PC-9 (cell line): ENCODE data around the gene USP12. TPM values are rescaled to one million over a fixed set of nuclear protein-coding genes. Genes with fewer than 3 reads are reported as not detected.

ENCODE experiments used
- BruUV-seq: library from RNA; stranded (reverse); fragments of 400-500 nt; replicated peaks from 2 replicates; lab custom pipeline; 2021; lab: Mats Ljungman, UMichigan
- CTCF ChIA-PET: fragments of 300-600 bp; sonication (Branson Sonifier 250); formaldehyde crosslinking; loops from one replicate; lab custom pipeline; 2022; ENCODE audit warnings: antibody characterized with exemption; lab: Charles Lee
- POLR2A ChIA-PET: fragments of 300-600 bp; sonication (Branson Sonifier 250); formaldehyde crosslinking; loops from one replicate; lab custom pipeline; 2022; ENCODE audit warnings: antibody characterized with exemption; ENCODE audit not compliant: unreplicated experiment; lab: Charles Lee
- DNase-seq, 2 experiments: peaks; one replicate each; pipeline versions ENCODE4 v3.0.0 to v3.0.0-alpha.2; 2015 to 2022; ENCODE audit warnings: mixed read lengths in 1 of 2
- H2AFZ ChIP-seq: fragments of 200-600 bp; sonication (generic); 2 replicates; pipeline ENCODE4 v1.8.1; 2017; ENCODE audit warnings: antibody characterized with exemption
- H3F3A ChIP-seq: fragments of 200-600 bp; sonication (generic); 2 replicates; pipeline ENCODE4 v1.8.1; 2017; ENCODE audit warnings: antibody characterized with exemption, mild to moderate bottlenecking, low read depth; ENCODE audit not compliant: insufficient read depth
- H3K27ac ChIP-seq: fragments of 200-600 bp; sonication (generic); 2 replicates; pipeline ENCODE4 v1.6.1; 2016; ENCODE audit warnings: mixed run types
- H3K27me3 ChIP-seq: fragments of 200-600 bp; sonication (generic); 2 replicates; pipeline ENCODE4 v1.6.1; 2016; ENCODE audit warnings: low read depth, mixed run types; ENCODE audit not compliant: insufficient read depth
- H3K36me3 ChIP-seq: fragments of 200-600 bp; sonication (generic); 2 replicates; pipeline ENCODE4 v1.6.1; 2016; ENCODE audit warnings: low read depth, mixed run types
- H3K4me1 ChIP-seq: fragments of 200-600 bp; sonication (generic); replicated peaks from 2 replicates; pipeline ENCODE4 v1.6.1; 2016; ENCODE audit warnings: mixed run types; ENCODE audit not compliant: insufficient read depth
- H3K4me2 ChIP-seq: fragments of 200-600 bp; sonication (generic); 2 replicates; pipeline ENCODE4 v1.6.1; 2017; ENCODE audit warnings: mixed run types
- H3K4me3 ChIP-seq: fragments of 200-600 bp; sonication (generic); 2 replicates; pipeline ENCODE4 v1.6.1; 2016; ENCODE audit warnings: mixed run types
- H3K79me2 ChIP-seq: fragments of 200-600 bp; sonication (generic); 2 replicates; pipeline ENCODE4 v1.6.1; 2017; ENCODE audit warnings: low read depth, mixed run types
- H3K9me2 ChIP-seq: fragments of 200-600 bp; sonication (generic); 2 replicates; pipeline ENCODE4 v1.8.1; 2017; ENCODE audit warnings: mild to moderate bottlenecking; ENCODE audit not compliant: insufficient read depth
- H3K9me3 ChIP-seq: fragments of 200-600 bp; sonication (generic); 2 replicates; pipeline ENCODE4 v1.8.1; 2016; ENCODE audit warnings: low read depth; ENCODE audit not compliant: insufficient read depth
- H4K20me1 ChIP-seq: fragments of 200-600 bp; sonication (generic); 2 replicates; pipeline ENCODE4 v1.8.1; 2017; ENCODE audit not compliant: insufficient read depth
- CTCF ChIP-seq: fragments of 200-600 bp; sonication (generic); conservative IDR thresholded peaks from 2 replicates; pipeline ENCODE4 v1.6.1; 2017; ENCODE audit warnings: mixed run types, antibody characterized with exemption, mild to moderate bottlenecking, moderate library complexity
- EZH2 ChIP-seq: fragments of 200-600 bp; sonication (generic); IDR thresholded peaks from 2 replicates; pipeline ENCODE4 v1.8.0; 2017; ENCODE audit warnings: antibody characterized with exemption, low read depth
- intact Hi-C: fragments of 100-400 bp; cut with micrococcal nuclease; formaldehyde crosslinking; loops from one replicate; pipeline ENCODE4 v1.10.0; 2022; ENCODE audit not compliant: unreplicated experiment
- total RNA-seq: library from RNA; stranded (reverse); gene quantifications from 2 replicates; pipeline ENCODE4 v1.2.3, GENCODE V29; 2021

USP12 gene
- total RNA-seq, 1 experiment from 2014 or later = 20.8 TPM

- POLR2A ChIA-PET = no interaction called here
- Histone ChIP-seq H3K4me2 (no peak overlapping the region), H3K9me3 (no peaks in the 10 kb centered on the region), H3K4me3 (no peak overlapping the region), H3K27ac (peak overlapping the region; percentile 68; the same call in 1 of the 2 replicates), H3F3A (peaks cover 31% of the 10 kb centered on the region), H3K79me2 (no peaks in the 10 kb centered on the region), H2AFZ (no peak overlapping the region), H3K36me3 (no peaks in the 10 kb centered on the region), H4K20me1 (no peaks in the 10 kb centered on the region), H3K27me3 (no peaks in the 10 kb centered on the region), H3K9me2 (no peaks in the 10 kb centered on the region), H3K4me1 (peaks cover 45% of the 10 kb centered on the region)
- no peak for DNase-seq
- intact Hi-C loops = no loop called here
- TF ChIP-seq CTCF = no peak
- no peak for TF ChIP-seq EZH2
- no TSS peak for BruUV-seq
- CTCF ChIA-PET = no interaction called here
These were observed 10.4 kb upstream of the USP12 start for GRCh38 chr13:27182054-27182453.

- TF ChIP-seq CTCF (no peak), EZH2 (no peak)
- peaks cover 12% of the 10 kb centered on the region for H3K4me1 ChIP-seq
- H3K4me3 ChIP-seq = no peak overlapping the region
- no peak for DNase-seq
- no peak overlapping the region for H3K27ac ChIP-seq
- H3K27me3 ChIP-seq = no peaks in the 10 kb centered on the region
- H3K4me2 ChIP-seq = no peak overlapping the region
- no peaks in the 10 kb centered on the region for H3K9me2 ChIP-seq
- H3K79me2 ChIP-seq = no peaks in the 10 kb centered on the region
- no peaks in the 10 kb centered on the region for H3K9me3 ChIP-seq
- no peaks in the 10 kb centered on the region for H4K20me1 ChIP-seq
- CTCF ChIA-PET = no interaction called here
- peaks cover 14% of the 10 kb centered on the region; the same call in 1 of the 2 replicates for H3F3A ChIP-seq
- H2AFZ ChIP-seq = no peak overlapping the region
- H3K36me3 ChIP-seq = no peaks in the 10 kb centered on the region
- POLR2A ChIA-PET = no interaction called here
- BruUV-seq = no TSS peak
- intact Hi-C loops = loop anchor here (10.0 kb wide), 1 partner anchor 177 kb away; no protein-coding TSS in a partner anchor
These were observed 6.2 kb upstream of the USP12 start for GRCh38 chr13:27177852-27178251.

DNA sequence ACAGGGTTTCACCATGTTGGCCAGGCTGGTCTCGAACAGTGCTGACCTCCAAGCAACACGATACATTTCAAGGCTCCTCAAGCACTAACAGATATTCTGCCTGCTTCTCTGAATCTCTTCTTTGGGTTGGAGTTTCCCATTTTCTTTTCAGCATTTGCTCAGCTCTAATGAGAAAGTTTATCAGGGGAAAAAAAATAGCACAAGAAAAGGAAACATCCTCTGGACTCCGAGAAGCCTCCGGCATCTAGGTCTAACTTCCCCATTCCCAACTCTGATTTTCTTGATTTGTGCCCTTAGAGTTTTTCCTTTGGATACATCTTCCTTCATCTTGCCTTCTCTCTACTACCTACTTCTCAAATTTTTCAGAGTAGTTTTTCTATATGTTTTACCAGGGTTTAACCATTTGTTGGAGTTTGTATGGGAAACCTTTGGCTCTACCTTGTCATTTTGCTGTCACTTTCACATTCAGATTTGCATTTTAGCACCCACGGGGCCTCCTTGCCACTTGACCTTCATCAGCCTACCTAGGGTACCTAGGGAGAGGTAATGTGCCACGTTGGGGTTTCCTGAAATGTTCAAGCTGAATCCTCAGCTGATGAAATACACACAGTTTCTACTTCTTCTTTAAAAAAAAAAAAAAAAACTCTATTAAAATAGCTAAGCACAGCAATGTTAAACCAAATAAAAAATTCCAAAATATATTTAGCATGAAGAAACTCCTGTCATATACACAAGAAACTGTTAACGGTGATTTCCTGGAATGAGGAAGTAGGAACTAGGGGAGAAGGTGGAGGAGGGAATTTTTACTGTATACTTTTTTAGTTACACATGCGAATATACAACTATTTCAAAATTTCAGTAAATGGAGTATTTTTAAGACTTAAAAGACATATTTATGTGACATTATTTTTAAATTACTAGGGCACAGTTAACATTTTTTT, 5.1 kb upstream of the USP12 start:
- H3K79me2 ChIP-seq = no peaks in the 10 kb centered on the region
- no peaks in the 10 kb centered on the region for H4K20me1 ChIP-seq
- no peak overlapping the region for H3K27ac ChIP-seq
- H3K27me3 ChIP-seq = no peaks in the 10 kb centered on the region
- no peak overlapping the region for H3K4me2 ChIP-seq
- DNase-seq = no peak
- peaks cover 16% of the 10 kb centered on the region for H3F3A ChIP-seq
- H2AFZ ChIP-seq = no peak overlapping the region
- no peaks in the 10 kb centered on the region for H3K36me3 ChIP-seq
- no TSS peak for BruUV-seq
- no peaks in the 10 kb centered on the region for H3K9me2 ChIP-seq
- no peak for TF ChIP-seq CTCF
- no peak for TF ChIP-seq EZH2
- peaks cover 11% of the 10 kb centered on the region for H3K4me1 ChIP-seq
- no peaks in the 10 kb centered on the region for H3K9me3 ChIP-seq
- ChIA-PET CTCF (no interaction called here), POLR2A (interaction anchor here (0.6 kb wide), 1 partner anchor 135 kb away, joined by 10 read pairs; no protein-coding TSS in a partner anchor)
- intact Hi-C loops = loop anchor here (10.0 kb wide), 1 partner anchor 178 kb away; no protein-coding TSS in a partner anchor
- no peak overlapping the region for H3K4me3 ChIP-seq
